Adrenal gland (tissue), 5 donors: ENCODE data around the gene POTEF.
"Not testable (repeated sequence)": the region's sequence is repeated elsewhere in the genome, so short reads cannot be mapped to it uniquely, and the experiment has no call there.

ENCODE experiments used
- CTCF ChIP-seq, 6 experiments: fragments of 450-650 bp in 4 of 6; fragments of 200-600 bp in 2 of 6; sonication (generic) in 1 of 6; IDR thresholded peaks; 1 replicate in 5 of 6; 2 replicates in 1 of 6; pipeline versions ENCODE4 v1.5.1 to v1.8.0; 2016 to 2021; ENCODE audit warnings: antibody characterized with exemption in 6 of 6, mild to moderate bottlenecking in 2 of 6, moderate library complexity in 1 of 6
- POLR2A ChIP-seq, 2 donors: fragments of 450-650 bp; IDR thresholded peaks; one replicate each; pipeline ENCODE4 v1.6.1; 2017; ENCODE audit warnings: antibody characterized with exemption in 2 of 2, mild to moderate bottlenecking in 2 of 2, moderate library complexity in 1 of 2
- donor health status: DM: no; HTN: no; CAD: no.

DNA sequence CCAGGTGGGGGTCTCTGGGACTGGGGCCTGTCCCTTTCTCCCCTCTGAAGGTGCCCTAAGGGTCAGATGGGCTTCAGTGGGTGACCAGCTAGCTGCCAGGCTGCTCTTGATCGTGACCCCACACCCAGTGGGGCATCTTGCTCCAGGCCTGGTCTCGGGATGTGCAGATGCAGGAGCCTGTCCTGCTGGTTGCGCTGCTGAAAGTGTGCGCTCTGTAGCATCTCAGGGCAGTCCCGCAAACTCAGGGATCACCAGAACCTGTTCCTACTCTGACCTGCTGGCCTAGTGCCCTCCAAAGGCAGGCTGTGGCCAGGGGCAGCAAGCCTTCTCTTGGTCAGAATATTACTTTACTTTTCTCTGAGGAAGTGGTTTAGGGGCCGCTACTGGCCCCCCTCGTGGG lies 11.5 kb upstream of the POTEF start:
- not testable (repeated sequence) for TF ChIP-seq CTCF, POLR2A (IDR thresholded peaks at IDR 0.05)
